NCI-H524 treated with DMSO at 0.1 percent for 48 hours (cell line): ENCODE measurements around the gene TSC2.
"Not testable (repeated sequence)": the region's sequence is repeated elsewhere in the genome, so short reads cannot be mapped to it uniquely, and the experiment has no call there.

Experiments
- DNase-seq: peaks from one replicate; lab custom pipeline; 2025; lab: John Stamatoyannopoulos, UW

The TSC2 gene

GRCh38 chr16:2105291-2105690 is 57.5 kb downstream of the TSC2 start:
- DNase-seq = not testable (repeated sequence)

- DNase-seq = not testable (repeated sequence)
Measured at GRCh38 chr16:2105769-2106168, 58.0 kb downstream of the TSC2 start.

DNA sequence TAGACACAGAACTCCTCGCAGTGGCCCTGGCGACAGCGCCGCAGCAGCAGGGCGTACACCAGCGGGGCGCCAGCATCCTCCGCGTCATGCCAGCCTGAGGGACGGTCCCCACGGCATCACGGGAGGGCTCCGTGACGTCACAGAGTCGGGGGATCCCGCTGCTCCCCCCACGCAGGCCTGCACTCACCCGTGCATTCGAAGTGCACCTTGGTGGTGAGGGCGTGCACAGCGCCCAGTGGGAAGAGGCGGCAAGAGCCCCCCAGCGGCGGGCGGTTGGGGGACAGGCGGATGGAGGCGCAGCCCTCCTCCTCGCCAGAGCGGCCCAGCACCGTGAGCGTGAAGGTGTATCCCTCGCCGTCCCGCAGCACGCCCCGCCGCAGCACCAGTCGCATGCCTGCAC is 58.4 kb downstream of the TSC2 start:
- DNase-seq = not testable (repeated sequence)

DNA sequence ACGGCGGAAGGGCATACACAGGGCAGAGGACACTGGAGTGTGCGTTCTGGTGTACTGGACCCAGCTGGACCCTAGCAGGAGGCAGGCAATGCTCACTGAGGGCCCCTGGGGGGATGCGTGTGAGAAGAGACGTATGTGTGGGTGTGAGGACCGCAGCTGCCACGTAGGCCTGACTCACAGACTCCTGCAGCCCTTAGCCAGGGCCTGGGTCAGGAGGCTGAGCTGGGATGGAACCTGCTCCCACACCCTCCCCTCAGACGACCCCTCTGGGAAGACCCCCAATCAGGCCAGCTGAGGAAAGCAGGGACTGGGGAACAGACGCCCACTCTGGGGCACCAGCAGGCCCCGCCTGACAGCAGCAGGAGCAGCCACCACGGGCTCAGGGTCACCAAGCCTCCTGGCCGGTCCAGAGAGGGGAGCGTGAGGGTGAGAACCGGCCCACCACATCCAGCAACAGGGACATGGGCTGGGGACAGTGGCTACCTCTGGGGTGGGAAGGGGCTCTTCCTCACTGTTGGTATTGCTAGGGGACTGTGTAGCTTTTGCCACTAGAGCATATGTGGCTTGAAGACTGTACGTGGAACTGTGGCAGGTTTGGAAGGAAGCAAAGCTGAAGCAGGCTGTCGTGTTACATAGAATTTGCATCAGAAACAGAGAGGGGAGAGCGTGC is 59.5 kb downstream of the TSC2 start:
- DNase-seq = not testable (repeated sequence)

- not testable (repeated sequence) for DNase-seq
Measured at GRCh38 chr16:2107791-2108125, 60.0 kb downstream of the TSC2 start.

DNA sequence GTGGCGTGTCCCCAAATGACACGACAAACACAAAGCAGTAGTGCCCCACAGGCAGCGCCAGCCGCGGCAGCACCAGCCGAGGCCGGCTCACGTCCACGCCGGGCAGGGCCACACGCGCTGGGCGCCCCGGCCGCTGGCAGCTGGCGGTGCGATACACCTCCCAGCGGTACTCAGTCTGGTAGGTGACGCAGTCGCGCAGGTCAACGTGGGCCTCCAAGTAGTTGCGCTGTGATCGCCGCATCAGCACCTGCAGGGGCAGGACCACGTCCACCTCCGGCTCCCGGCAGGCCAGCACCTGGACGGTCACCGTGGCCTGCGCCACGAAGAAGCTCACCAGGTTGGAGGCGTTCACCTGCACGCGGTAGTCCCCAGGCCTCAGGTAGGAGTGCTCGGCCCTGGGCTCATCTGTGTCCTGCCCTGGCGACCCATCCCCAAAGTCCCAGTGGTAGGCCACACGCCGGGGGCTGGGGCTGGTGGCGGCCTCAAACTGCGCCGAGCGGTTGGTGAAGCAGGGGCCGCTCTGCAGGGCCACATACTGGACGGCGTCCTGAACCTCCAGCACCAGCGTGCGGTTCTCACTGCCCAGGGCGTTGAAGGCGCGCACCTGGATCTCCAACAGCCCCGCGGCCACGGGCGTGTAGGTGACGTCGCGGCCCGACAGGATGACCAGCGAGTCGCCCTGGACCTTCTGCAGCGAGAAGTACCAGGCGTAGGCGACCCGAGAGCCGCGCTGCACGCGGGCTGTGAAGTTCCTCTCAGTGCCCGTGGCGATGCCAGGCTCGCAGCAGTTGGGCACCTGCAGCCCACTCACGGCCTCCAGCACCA is 60.9 kb downstream of the TSC2 start:
- DNase-seq = not testable (repeated sequence)

- DNase-seq = not testable (repeated sequence)
Measured at GRCh38 chr16:2109271-2109580, 61.4 kb downstream of the TSC2 start.

- not testable (repeated sequence) for DNase-seq
Measured at GRCh38 chr16:2109872-2110271, 62.1 kb downstream of the TSC2 start.

- not testable (repeated sequence) for DNase-seq
Measured at GRCh38 chr16:2110332-2111008, 62.7 kb downstream of the TSC2 start.

GRCh38 chr16:2111009-2111353 is 63.2 kb downstream of the TSC2 start:
- not testable (repeated sequence) for DNase-seq

DNA sequence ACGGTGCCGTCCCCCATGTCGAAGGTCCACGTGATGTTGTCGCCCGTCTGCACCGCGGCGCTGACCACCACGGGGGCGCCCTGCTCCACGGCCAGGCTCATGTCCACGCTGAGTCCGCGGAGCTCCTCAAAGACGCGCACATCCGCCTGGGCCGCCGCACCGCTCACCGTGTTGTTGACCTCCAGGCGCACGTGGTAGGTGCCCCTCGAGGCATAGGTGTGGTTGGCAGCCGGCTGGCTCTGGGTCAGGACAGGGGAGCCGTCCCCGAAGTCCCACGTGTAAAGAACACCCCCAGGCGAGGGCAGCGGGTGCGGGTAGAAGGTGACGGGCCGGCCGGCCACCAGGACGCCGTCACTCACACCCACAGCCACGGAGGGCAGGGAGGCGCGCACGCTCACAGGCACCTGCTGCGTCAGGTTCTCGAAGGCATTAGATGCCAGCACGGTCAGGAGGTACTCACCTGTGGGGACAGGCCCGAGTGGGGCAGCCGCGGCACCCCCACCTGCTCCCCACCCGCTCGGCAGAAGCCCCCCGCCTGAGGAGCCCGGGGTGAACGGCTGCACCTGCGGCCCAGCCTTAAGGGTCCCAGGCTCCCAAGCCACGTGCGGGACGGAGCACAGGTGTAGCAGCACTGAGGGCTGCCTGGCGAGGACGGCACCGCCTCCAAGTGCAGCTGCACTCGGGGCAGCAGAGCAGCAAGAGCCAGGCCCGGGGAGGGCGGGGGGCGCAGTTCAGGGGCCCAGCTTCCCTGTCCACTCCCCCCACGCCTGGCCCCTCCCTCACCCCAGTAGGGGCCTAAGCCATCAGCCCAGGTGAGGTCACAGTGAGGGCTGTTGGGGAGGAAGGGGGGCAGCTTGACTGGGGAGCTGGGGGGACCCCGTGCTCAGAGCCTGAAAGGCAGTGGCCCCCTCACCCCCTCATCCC is 63.9 kb downstream of the TSC2 start:
- DNase-seq = not testable (repeated sequence)

GRCh38 chr16:2112539-2113106 is 64.8 kb downstream of the TSC2 start:
- DNase-seq = not testable (repeated sequence)

DNA sequence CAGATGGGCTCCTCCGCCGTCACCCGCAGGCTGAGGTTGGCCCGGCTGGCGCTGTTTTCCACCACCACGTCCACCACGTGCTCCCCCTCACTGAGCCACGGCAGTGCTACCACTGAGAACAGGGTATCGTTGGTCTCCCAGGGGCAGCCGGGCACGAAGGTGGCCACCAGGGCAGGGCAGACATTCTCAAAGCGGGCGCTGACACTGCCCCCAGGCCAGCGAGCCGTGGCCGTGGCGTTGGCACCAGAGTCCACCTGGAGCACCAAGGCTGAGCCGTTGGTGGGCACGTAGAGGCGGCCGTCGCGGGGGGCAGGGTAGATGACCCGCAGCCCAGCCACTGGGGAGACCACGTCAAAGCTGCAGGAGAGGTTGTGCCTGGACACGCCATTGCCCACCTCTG is 66.4 kb downstream of the TSC2 start:
- not testable (repeated sequence) for DNase-seq

GRCh38 chr16:2114885-2115590 is 67.3 kb downstream of the TSC2 start:
- not testable (repeated sequence) for DNase-seq

GRCh38 chr16:2115591-2115973 is 67.8 kb downstream of the TSC2 start:
- no peak for DNase-seq

DNA sequence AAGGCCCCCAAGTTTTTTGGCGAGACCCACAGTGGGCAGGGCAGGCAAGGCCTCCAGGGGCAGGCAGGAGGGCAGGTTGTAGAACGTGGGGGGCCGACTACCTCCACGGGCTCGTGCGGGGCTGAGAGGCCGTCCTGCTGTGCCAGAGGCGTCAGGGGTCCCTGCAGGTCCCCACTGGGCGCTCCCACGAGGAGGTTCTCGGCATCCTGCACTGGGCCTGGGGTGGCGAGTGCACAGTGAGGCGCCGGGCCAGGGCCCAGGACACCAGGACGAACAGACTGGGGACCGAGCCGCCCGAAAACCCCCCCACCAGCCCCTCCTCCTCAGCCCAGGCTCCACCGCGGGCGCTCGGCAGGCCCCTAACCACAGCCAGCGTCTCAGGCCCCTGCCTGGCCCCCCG is 68.6 kb downstream of the TSC2 start:
- DNase-seq = not testable (repeated sequence)

DNA sequence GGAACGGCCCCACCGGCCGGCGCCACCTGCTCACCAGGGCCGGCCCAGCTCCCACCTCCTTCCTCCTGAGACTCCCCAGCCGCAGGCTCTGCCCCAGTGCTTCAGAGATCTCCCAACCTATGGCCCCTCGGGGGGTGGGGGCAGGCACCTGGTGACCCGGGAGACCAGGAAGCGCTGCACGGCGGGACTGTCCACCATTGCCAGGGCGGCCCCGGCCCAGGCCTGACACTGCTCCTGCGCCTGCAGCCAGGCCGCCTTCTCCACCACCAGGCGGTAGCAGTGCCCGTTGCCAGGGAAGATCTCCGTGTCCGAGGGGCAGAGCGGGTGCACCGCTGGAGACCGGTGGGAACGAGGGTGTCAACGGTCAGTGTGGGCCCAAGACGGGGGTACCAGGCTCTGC is 69.6 kb downstream of the TSC2 start:
- not testable (repeated sequence) for DNase-seq

DNA sequence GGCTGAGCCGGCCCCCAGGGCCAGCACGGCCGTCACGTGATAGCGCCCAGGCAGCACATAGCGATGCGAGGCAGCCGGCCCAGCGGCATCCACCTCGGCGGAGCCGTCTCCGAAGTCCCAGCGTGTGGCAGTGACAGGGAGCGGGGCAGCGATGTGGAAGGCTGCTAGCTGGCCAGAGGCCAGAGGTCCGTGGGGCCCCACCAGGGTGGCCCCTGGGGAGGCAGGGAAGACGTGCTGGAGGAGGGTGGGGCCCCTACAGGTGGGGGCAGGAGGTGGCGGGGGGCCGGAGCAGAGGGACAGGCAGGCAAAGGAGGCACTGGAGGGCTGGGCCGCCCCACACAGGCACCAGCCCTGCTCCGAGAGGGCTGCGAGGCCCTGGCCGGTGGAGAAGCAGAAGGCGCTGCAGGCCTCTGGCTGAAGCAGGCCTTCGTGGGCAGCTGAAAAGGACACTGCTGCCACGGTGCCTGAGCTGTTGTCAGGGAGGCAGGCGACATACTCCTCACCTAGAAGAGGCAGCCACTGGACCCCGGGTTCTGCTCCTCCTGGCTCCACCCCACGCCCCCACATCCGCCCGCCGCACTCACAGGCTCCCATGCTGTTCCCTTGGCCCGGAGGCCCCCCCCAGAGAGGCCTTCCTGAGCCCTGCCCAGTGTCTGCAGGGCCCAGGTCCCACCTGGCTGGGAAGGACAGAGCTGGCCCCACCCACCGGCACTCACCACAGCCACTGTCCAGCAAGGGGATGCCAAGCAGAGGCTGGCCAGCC is 70.4 kb downstream of the TSC2 start:
- DNase-seq = not testable (repeated sequence)

DNA sequence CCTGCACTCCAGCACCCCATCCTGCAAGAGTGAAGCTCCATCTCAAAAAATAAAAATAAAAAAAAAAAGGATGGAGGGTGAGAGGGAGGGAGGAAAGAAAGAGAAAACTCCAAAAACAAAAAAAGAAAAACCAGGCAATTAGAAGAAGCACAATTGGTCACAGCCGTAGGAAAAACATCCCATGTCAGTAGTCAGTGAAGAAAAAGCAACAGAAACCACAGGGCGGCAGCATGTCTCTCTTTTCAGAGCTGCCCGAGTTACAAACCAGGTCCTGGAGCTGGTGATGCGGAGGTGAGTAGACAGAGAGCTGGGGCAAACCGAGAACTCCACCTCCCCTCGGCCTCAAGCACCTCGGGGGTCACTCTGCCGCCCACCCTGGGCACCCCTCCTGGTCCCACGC is 73.5 kb downstream of the TSC2 start:
- DNase-seq = not testable (repeated sequence)

GRCh38 chr16:2121853-2122252 is 74.1 kb downstream of the TSC2 start:
- no peak for DNase-seq
